ENCODE results near the gene UNC13D. TPM values are rescaled to one million over a fixed set of nuclear protein-coding genes. Genes with fewer than 3 reads are reported as not detected.
"Not testable (repeated sequence)": the region's sequence is repeated elsewhere in the genome, so short reads cannot be mapped to it uniquely, and the experiment has no call there.

Gene UNC13D
- total RNA-seq, 4 donors from 2014 or later: 5.0 to 9.1 (median 7.6) TPM

DNA sequence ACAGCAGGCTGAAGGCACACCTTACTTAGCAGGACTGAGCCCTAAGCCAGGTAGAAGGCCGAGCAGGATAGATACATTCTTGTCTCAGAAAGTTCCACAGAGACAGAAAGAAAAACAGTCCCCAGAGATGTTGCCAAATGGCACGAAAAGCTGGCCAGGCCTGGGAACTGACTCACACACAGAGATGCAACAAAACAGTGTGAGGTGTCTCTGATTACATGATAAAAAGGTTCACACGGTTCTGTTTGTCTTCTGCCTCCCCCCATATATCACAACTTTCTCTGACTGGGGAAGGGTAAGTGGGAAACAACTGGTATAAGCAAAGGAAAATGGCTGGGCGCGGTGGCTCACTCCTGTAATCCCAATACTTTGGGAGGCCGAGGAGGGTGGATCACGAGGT lies 9.2 kb upstream of the UNC13D start:
- DNase-seq (ENCODE audit: low spot score in 2 of 2): no peak
- intact Hi-C loops (cut with DNase I; ENCODE audit: low total_unique reads): no loop called here
- H3K4me3 ChIP-seq (ENCODE audit: low read depth, poor library complexity, severe bottlenecking): no peak overlapping the region
- 56 to 64% methylated on average over 7 of the region's 7 CpGs for WGBS, 2 donors
- TF ChIP-seq POLR2A (IDR thresholded peaks at IDR 0.05): no peak
- TF ChIP-seq, protein P1, sequence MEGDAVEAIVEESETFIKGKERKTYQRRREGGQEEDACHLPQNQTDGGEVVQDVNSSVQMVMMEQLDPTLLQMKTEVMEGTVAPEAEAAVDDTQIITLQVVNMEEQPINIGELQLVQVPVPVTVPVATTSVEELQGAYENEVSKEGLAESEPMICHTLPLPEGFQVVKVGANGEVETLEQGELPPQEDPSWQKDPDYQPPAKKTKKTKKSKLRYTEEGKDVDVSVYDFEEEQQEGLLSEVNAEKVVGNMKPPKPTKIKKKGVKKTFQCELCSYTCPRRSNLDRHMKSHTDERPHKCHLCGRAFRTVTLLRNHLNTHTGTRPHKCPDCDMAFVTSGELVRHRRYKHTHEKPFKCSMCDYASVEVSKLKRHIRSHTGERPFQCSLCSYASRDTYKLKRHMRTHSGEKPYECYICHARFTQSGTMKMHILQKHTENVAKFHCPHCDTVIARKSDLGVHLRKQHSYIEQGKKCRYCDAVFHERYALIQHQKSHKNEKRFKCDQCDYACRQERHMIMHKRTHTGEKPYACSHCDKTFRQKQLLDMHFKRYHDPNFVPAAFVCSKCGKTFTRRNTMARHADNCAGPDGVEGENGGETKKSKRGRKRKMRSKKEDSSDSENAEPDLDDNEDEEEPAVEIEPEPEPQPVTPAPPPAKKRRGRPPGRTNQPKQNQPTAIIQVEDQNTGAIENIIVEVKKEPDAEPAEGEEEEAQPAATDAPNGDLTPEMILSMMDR (IDR thresholded peaks at IDR 0.05): no peak

DNA sequence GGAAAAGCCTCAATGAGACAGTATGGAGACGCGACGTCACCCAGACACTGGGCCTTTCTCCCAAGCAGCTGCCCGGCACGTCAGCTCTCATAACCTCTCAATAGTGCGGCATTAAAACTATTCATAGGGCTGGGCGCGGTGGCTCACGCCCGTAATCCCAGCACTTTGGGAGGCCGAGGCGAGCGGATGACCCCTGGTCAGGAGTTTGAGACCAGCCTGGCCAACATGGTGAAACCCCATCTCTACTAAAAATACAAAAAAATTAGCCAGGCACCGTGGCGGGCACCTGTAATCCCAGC lies 7.4 kb upstream of the UNC13D start:
- intact Hi-C loops (cut with DNase I; ENCODE audit: low total_unique reads); H3K4me3 ChIP-seq (ENCODE audit: low read depth, poor library complexity, severe bottlenecking); DNase-seq (ENCODE audit: low spot score in 2 of 2): not testable (repeated sequence)
- 88 to 96% methylated on average over 15 of the region's 15 CpGs for WGBS, 2 donors

GRCh38 chr17:75850928-75851692 lies 6.9 kb upstream of the UNC13D start:
- TF ChIP-seq POLR2A (IDR thresholded peaks at IDR 0.05): no peak
- TF ChIP-seq, protein P1 (IDR thresholded peaks at IDR 0.05): no peak
- no peak overlapping the region for H3K4me3 ChIP-seq (ENCODE audit: low read depth, poor library complexity, severe bottlenecking)
- DNase-seq (ENCODE audit: low spot score in 2 of 2): no peak
- intact Hi-C loops (cut with DNase I; ENCODE audit: low total_unique reads): no loop called here
- WGBS, 2 donors: 87 to 93% methylated on average over 12 of the region's 12 CpGs

GRCh38 chr17:75849724-75850123 lies 5.5 kb upstream of the UNC13D start:
- intact Hi-C loops (cut with DNase I; ENCODE audit: low total_unique reads): loop anchor here (10.0 kb wide), 1 partner anchor 75 kb away; a partner anchor contains a TSS
- WGBS, 2 donors: 77 to 83% methylated on average over 9 of the region's 9 CpGs
- DNase-seq (ENCODE audit: low spot score in 2 of 2): no peak
- H3K4me3 ChIP-seq (ENCODE audit: low read depth, poor library complexity, severe bottlenecking): no peak overlapping the region
- TF ChIP-seq, protein P1 (IDR thresholded peaks at IDR 0.05): no peak
- no peak for TF ChIP-seq POLR2A (IDR thresholded peaks at IDR 0.05)

DNA sequence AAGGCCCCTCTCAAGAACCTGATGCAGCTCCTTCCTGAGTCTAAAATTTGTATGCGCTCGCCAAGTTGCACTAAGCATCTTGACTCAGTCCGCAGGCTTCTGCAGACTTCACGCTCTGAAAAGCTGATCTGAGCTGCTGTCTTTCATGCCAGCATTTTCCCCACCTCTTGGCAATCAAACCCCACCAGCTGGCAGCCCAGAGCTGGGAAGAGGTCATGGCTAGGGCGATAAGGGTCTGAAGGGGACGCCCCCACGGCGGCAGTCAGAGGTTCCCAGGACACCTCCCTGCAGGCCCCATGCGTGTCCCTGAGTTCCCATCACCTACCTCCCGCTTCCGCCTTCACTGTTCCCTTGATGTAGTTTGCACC lies 5.1 kb upstream of the UNC13D start:
- intact Hi-C loops (cut with DNase I; ENCODE audit: low total_unique reads): loop anchor here (10.0 kb wide), 1 partner anchor 74 kb away; a partner anchor contains a TSS
- TF ChIP-seq, protein P1 (IDR thresholded peaks at IDR 0.05): no peak
- H3K4me3 ChIP-seq (ENCODE audit: low read depth, poor library complexity, severe bottlenecking): no peak overlapping the region
- WGBS, 2 donors: 83 to 89% methylated on average over 11 of the region's 11 CpGs
- DNase-seq (ENCODE audit: low spot score in 2 of 2): no peak

DNA sequence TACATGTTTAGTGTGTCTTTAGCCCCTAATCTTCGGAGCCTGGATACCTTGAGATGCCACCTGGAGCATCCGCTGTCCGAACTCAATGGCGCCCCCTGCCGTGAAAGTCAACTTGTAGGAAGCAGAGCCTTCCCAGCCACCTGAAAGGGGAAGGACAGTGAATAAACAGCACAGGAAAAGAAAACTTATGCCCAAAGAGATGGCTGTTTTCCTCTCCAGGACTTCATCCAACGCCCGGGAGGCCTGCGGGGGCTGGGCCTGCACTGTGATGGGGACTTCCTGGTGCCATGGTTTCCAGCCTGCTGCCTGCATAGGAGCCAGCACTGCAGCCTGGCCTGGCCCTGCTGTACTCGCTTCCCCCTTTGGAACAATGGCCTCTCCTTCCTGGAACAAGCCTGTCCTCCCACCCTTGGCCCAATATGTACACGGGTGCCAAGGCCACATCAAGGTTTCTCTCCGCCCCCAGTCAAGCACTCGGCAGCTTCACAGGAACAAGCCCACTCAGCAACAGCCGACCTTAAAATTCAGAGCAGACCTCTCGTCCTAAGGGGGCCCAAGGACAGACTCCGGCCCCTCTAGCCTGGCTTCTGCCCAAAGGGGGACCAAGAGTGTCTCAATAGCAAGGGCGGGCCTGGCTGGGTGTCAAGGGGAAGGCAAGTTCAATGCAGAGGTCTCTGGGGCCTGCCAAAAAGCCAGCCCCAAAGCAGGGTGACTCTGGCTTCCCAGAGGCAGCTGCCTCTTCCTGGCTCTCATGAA lies 4.5 kb upstream of the UNC13D start:
- 39 to 46% methylated on average over 16 of the region's 16 CpGs for WGBS, 2 donors
- intact Hi-C loops (cut with DNase I; ENCODE audit: low total_unique reads): loop anchor here (10.0 kb wide), 1 partner anchor 74 kb away; a partner anchor contains a TSS
- TF ChIP-seq POLR2A (IDR thresholded peaks at IDR 0.05): no peak
- TF ChIP-seq, protein P1 (IDR thresholded peaks at IDR 0.05): no peak
- DNase-seq (ENCODE audit: low spot score in 2 of 2): peak; percentile 68 to 97
- H3K4me3 ChIP-seq (ENCODE audit: low read depth, poor library complexity, severe bottlenecking): no peak overlapping the region
